Transverse colon (tissue), 3 donors: ENCODE data around the gene ANKRD23.

Experiments used
- EP300 ChIP-seq: sonication (generic); formaldehyde crosslinking; IDR thresholded peaks from one replicate; pipeline ENCODE4 v1.6.1; 2017; ENCODE audit warnings: antibody characterized with exemption, low read depth
- TF ChIP-seq, protein P1 (sequence below), 5 experiments: fragments of 200-600 bp in 3 of 5; fragments of 450-650 bp in 2 of 5; sonication (generic) in 3 of 5; IDR thresholded peaks; 1 replicate in 2 of 5; 2 replicates in 3 of 5; pipeline ENCODE4 v1.5.1; 2016 to 2017; ENCODE audit warnings: antibody characterized with exemption in 5 of 5, inconsistent platforms in 3 of 5, mild to moderate bottlenecking in 2 of 5, moderate library complexity in 1 of 5

DNA sequence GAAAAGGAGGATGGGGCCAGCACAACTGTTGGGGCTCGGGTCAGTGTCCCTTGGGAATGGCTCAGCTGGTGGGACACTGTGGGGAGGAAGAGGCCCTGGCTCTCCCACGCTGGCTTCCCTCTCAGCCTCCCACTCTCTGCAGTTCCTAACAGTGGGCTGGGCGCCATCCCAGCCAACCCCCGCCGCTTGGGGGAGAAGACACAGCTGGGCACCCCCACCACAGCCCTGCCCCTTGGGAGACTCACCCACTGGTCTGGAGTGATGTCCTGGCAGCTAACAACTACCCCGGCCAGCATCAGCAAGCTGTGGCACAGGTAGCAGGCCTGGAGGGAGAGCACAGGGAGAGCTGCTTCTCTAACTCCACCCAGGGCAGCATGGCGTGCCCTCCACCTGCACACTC lies 34.4 kb upstream of the ANKRD23 start:
- TF ChIP-seq, protein P1, sequence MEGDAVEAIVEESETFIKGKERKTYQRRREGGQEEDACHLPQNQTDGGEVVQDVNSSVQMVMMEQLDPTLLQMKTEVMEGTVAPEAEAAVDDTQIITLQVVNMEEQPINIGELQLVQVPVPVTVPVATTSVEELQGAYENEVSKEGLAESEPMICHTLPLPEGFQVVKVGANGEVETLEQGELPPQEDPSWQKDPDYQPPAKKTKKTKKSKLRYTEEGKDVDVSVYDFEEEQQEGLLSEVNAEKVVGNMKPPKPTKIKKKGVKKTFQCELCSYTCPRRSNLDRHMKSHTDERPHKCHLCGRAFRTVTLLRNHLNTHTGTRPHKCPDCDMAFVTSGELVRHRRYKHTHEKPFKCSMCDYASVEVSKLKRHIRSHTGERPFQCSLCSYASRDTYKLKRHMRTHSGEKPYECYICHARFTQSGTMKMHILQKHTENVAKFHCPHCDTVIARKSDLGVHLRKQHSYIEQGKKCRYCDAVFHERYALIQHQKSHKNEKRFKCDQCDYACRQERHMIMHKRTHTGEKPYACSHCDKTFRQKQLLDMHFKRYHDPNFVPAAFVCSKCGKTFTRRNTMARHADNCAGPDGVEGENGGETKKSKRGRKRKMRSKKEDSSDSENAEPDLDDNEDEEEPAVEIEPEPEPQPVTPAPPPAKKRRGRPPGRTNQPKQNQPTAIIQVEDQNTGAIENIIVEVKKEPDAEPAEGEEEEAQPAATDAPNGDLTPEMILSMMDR (IDR thresholded peaks at IDR 0.05): no peak
- TF ChIP-seq EP300: no peak
